Activated CD8-positive, alpha-beta memory T cell treated with anti-CD3 and anti-CD28 coated beads, Interleukin-2, amount 50 U/mL, for 24 hours (primary cell): ENCODE data around the gene PGBD1.
A peak's percentile ranks its signal among the peaks of the same experiment; 100 is the strongest.

Experiments used
- DNase-seq: peaks from one replicate; pipeline ENCODE4 v3.0.0-alpha.2; 2020; ENCODE audit errors: extremely low read depth

Gene PGBD1

GRCh38 chr6:28281288-28282064, at the start of gene PGBD1:
Gene PGBD1 (plus strand): TSS chr6:28281572. CDS start chr6:28283814, 2,242 bp downstream.
- DNase-seq, result no peak

GRCh38 chr6:28232785-28233184, 48.6 kb upstream of the PGBD1 start:
- no peak for DNase-seq

DNA sequence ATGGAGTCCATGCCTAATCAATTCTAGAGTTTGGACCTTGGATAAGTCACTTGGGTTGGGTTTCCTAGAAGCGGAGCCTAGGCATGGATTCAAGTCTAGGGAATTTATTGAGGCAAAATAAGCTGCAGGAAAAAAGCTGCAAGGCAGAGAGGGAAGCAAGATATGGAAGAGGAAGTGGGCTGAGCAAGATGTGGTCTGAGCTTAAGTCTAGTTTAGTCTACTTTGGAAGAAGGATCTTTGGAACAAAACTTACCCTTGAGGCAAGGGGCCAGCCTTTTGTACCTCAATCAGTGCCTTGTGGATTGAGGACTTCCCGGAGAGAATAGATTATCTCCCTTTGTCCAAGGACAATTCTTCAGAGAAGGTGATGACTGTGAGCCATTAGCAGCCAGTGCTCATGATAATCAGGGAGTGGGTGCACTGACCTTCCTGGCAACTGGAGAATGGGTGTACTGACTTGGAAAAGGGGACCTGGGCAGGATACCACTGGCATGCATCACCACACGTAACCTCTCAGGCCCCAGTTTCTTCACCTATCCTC, 45.4 kb upstream of the PGBD1 start:
- DNase-seq, result no peak

GRCh38 chr6:28239636-28240035, 41.7 kb upstream of the PGBD1 start:
- DNase-seq, result no peak

- DNase-seq, result no peak
Measured at GRCh38 chr6:28240471-28240870, 40.9 kb upstream of the PGBD1 start.

DNA sequence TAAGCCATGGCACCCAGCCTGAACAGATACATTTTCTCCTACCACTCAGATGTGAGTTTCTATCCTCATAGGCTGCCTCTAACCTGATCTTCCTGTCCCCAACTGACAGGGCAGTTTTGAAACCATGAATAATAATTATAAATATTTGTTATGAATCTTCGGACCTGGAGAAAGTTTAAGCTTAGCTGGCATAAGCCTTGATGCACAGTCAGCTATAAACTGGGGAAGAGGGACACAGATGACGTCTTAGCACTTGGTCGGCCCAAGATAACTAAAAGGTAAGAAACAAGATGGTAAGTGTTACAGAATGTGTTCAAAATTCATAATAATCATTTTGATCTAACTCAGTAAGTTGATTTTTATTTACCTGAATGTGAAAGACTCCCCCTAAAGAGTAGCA, 37.4 kb upstream of the PGBD1 start:
- no peak for DNase-seq

DNA sequence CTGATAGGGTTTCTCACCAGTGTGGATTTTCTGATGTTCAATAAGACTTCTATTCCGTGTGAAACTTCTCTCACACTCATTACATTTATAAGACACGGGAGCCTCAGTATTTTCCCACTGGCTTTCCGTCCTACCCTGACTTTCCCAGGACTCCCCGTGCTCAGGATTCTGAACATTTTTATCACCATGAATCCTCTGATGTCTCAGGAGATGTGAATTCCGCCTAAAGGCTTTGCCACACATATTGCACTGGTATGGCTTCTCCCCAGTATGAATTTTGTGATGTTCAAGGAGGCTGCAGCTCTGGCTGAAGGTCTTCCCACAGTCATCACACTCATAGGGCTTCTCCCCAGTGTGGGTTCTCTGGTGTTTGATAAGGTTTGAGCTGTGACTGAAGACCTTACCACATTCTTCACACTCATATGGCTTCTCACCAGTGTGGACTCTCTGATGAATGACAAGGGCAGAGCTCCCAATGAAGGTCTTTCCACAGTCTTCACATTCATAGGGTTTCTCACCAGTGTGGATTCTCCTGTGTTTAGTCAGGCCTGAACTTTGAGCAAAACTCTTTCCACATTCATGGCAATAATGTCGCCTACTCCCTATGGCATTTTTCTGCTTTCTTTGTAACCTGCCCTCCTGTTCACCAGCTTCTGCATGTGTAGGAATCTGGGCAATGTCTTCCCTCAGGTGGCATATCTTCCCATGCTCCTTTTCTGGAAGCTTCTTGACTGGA, 36.0 kb upstream of the PGBD1 start:
- no peak for DNase-seq

DNA sequence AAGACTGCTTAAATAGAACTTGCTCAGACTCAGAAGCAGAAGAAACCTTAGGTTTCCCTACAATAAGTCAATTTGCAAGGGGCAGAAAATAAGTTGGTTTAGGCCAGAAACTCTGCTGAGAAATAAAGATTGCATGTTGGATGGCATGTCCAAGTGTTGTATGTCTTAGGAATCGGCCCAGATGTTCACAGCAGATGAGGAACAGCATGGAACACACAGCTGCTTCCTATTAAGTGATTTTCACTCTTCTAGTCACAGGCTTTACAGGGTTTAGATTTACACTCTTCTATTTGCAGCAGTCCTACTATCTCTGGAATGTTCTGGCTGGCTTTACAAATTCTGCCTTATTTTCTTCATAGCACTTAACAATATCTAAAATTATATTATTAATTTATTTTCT, 32.5 kb upstream of the PGBD1 start:
- DNase-seq, result no peak

DNA sequence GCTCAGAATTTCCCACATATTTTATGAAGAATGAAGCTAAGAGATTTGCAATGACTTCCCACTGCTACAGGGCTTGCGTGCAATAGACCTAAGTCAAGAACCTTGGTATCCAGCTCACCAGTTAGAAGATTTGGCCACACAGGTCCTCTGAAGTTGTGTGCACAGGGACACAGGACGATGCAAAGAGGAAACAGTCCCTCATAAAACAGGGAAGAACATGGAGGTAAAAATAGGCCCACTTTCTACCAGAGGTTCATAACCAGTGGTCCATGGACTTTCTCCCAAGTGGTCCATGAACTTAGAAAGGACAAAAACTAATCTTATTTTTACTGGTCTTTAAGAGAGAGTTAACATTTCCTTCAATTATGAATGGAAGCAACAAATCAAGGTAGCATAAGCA, 30.6 kb upstream of the PGBD1 start:
- DNase-seq, result no peak

GRCh38 chr6:28251661-28252008, 29.7 kb upstream of the PGBD1 start:
- DNase-seq, result no peak

GRCh38 chr6:28252009-28252975, 29.1 kb upstream of the PGBD1 start, which contains the start of gene ZKSCAN4:
Gene ZKSCAN4 (minus strand): TSS chr6:28252269. CDS start chr6:28251980, 289 bp downstream.
- DNase-seq, result peak; percentile 58

DNA sequence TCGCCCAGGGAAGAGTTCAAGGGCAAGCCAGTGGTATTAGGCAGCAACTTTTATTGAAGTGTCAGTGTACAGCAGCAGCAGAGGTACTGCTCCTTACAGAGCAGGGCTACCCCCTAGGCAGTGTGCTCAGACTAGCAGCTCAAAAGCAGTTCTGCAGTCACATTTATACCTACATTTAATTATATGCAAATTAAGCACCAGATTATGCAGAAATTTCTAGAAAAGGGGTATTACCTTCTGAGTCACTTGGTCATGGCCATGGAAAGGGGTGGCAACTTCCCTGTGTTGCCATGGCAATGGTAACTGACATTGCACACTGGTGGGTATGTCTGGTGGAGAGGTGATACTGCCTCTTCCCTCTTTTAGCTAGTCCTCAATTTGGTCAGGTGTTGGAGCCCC, 27.3 kb upstream of the PGBD1 start:
- DNase-seq, result no peak

DNA sequence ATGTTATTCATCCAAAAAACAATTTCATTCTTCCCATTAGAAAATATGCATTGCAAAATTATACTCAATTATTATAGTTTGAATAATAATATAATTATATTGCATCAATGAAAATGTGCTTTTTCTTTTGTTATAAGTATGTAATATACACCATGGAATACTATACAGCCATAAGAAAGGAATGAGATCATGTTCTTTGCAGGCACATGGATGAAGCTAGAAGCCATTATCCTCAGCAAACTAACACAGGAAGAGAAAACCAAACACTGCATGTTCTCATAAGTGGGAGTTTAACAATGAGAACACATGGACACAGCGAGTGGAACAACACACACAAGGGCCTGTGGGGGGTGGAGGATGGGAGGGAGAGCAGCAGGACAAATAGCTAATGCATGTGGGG, 24.3 kb upstream of the PGBD1 start:
- no peak for DNase-seq

DNA sequence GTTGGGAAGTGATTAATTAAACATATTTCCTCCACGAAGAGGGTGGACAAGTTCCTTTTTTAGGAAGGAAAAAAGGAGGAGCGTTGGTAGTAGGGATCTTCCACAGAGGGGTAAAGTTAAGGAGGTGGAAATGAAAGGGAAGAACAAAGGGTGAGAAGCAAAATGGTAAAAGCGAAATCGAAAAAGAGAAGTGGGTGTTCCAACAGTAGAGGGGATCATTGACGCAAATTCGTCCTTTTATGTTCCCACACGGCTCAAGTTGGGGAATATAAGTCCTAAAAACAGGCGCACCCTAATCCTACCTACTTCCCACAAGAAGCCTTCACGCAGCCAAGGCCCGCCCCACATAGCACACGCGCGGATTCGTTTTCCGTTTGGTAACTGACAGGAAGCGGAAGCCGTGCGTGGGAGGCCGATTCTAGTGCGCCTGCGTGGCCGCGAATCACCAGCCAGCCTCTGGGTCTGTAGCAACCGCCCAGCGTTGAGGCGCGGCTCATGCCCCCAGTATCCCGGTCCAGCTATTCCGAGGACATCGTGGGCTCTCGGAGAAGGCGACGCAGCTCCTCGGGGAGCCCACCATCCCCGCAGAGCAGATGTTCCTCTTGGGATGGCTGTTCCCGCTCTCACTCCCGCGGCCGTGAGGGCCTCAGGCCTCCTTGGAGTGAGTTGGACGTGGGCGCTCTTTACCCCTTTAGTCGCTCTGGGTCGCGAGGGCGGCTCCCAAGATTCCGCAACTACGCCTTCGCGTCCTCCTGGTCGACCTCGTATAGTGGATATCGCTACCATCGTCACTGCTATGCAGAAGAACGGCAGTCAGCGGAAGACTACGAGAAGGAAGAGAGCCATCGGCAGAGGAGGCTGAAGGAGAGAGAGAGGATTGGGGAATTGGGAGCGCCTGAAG, 22.2 kb upstream of the PGBD1 start, which contains the start of gene NKAPL:
TSS of gene NKAPL (plus strand) at position 421 of the 901 bp plus-strand sequence. CDS start at position 496, 75 bp downstream.
- DNase-seq, result peak; percentile 20

DNA sequence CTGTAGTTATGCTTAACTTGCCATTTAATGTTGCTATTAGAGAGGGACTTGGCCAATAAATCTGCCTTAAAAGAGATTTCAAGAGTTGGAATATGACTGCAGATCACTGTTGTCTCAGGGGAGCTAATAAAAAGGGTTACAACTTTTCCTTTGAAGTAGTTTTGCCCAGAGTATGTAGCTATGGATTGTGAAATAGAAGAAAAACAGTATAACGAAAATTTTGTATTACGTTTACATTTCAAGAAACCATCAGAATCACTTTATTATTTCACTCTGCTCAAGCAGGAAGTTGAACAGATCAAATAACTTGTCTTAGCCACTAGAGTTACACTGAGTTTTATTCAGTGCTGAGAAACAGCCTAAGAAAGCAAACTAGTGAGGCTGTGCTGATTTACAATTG, 17.4 kb upstream of the PGBD1 start:
- no peak for DNase-seq

GRCh38 chr6:28264834-28265401, 16.5 kb upstream of the PGBD1 start:
- no peak for DNase-seq

GRCh38 chr6:28266563-28266961, 14.8 kb upstream of the PGBD1 start:
- DNase-seq, result no peak

DNA sequence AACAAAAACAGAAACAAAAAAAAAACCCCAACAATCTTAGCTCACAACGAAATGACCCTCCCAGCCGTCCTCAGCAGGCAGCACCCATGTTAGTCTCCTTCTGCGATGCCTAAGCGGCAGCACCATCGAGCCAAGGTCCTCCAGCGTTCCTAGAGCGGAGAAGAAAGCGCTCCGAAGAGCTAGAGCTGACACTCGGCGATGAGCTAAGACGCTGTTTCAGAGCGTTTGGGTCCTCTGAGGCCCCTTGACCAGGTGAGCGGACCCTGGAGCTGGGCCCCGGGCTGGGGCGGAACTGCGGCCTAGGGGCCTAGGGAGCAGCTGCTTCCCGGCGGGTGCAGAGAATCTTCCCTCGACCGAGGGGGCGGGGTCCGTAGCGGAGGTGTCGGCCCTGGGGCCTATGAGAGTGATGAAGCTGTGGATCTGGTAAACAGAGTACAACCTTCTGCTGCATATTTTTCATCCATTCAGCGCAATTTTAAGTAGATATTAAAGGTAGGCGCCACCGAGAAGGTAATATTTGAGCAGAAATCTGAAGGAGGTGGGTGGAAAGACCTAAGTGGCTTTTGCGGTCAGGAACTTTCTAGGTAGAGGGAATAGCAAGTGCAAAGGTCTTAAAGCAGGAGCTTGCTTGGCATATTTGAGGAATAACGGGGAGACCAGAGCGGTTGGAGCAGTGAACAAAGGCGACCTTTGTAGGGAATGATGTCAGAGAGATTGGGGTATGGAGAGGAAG, 14.2 kb upstream of the PGBD1 start, which contains the start of gene ZSCAN26:
TSS of gene ZSCAN26 (plus strand) at position 182 of the 733 bp plus-strand sequence. CDS start 4,777 bp downstream, outside the sequence.
- DNase-seq, result peak; percentile 71

DNA sequence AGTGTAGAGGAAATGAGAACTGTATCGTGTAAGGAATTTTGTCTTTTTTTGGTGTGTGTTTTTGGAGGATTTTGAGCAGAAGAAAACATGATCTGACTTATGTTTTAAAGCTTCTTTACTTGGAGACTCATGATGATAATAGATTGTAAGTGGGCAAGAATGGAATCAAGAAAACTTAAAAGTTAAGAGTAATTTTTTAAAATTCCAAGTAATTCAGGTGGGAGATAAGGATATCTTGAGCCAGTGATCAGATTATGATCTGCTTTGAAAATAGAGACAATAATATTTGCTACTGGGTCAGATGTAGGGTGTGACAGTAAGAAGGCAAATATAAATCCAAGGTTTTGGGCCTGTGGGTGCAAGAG, 13.7 kb upstream of the PGBD1 start:
- DNase-seq, result no peak
